H9 (cell line): Measurements from ENCODE around the gene KRTAP9-8. TPM values are rescaled to one million over a fixed set of nuclear protein-coding genes. Genes with fewer than 3 reads are reported as not detected.

Experiments used
- DNase-seq: peaks from one replicate; pipeline ENCODE4 v3.0.0-alpha.2; 2017
- H2AFZ ChIP-seq: one replicate; pipeline ENCODE4 v1.6.1; 2013; ENCODE audit warnings: mild to moderate bottlenecking, low read length, control low read depth, moderate library complexity
- H2AK5ac ChIP-seq: 2 replicates; pipeline ENCODE4 v1.6.1; 2013; ENCODE audit warnings: low read length, control low read depth, mixed read lengths; ENCODE audit not compliant: insufficient read length
- H2BK120ac ChIP-seq: one replicate; pipeline ENCODE4 v1.6.1; 2013; ENCODE audit warnings: low read depth, mild to moderate bottlenecking, low read length, control low read depth, inconsistent platforms; ENCODE audit not compliant: poor library complexity, severe bottlenecking
- H2BK12ac ChIP-seq: 2 replicates; pipeline ENCODE4 v1.6.1; 2013; ENCODE audit warnings: low read length, control low read depth, mixed read lengths, low read depth; ENCODE audit not compliant: insufficient read length
- H2BK15ac ChIP-seq: 2 replicates; pipeline ENCODE4 v1.6.1; 2013; ENCODE audit warnings: low read depth, low read length, control low read depth
- H2BK20ac ChIP-seq: one replicate; pipeline ENCODE4 v1.6.1; 2013; ENCODE audit warnings: low read depth, mild to moderate bottlenecking, low read length, control low read depth, inconsistent platforms; ENCODE audit not compliant: poor library complexity, severe bottlenecking
- H2BK5ac ChIP-seq: 2 replicates; pipeline ENCODE4 v1.6.1; 2013; ENCODE audit warnings: low read length, control low read depth, mixed read lengths; ENCODE audit not compliant: insufficient read length
- H3K14ac ChIP-seq: 2 replicates; pipeline ENCODE4 v1.6.1; 2013; ENCODE audit warnings: low read length, control low read depth; ENCODE audit not compliant: insufficient read depth
- H3K18ac ChIP-seq: 2 replicates; pipeline ENCODE4 v1.6.1; 2013; ENCODE audit warnings: low read depth, mild to moderate bottlenecking, mixed read lengths, low read length, control low read depth; ENCODE audit not compliant: insufficient read length
- H3K23ac ChIP-seq: 2 replicates; pipeline ENCODE4 v1.6.1; 2013; ENCODE audit warnings: low read length, control low read depth, mixed read lengths, low read depth; ENCODE audit not compliant: insufficient read length
- H3K23me2 ChIP-seq: 2 replicates; pipeline ENCODE4 v1.6.1; 2013; ENCODE audit warnings: low read depth, mild to moderate bottlenecking, mixed read lengths, low read length, control low read depth; ENCODE audit not compliant: insufficient read length, poor library complexity, severe bottlenecking
- H3K27ac ChIP-seq: 2 replicates; pipeline ENCODE4 v1.5.1; 2013; ENCODE audit warnings: low read length, control low read depth, mixed read lengths, low read depth; ENCODE audit not compliant: insufficient read length
- H3K27me3 ChIP-seq: 2 replicates; pipeline ENCODE4 v1.6.1; 2013; ENCODE audit warnings: low read length, control low read depth, inconsistent platforms; ENCODE audit not compliant: insufficient read depth
- H3K4ac ChIP-seq: 2 replicates; pipeline ENCODE4 v1.6.1; 2013; ENCODE audit warnings: low read depth, mild to moderate bottlenecking, control low read depth, inconsistent platforms, low read length, moderate library complexity
- H3K4me1 ChIP-seq: 2 replicates; pipeline ENCODE4 v1.6.1; 2013; ENCODE audit warnings: low read length, control low read depth, inconsistent platforms; ENCODE audit not compliant: insufficient read depth
- H3K4me2 ChIP-seq: 2 replicates; pipeline ENCODE4 v1.6.1; 2013; ENCODE audit warnings: low read length, control low read depth, mixed read lengths; ENCODE audit not compliant: insufficient read length, insufficient read depth
- H3K56ac ChIP-seq: 2 replicates; pipeline ENCODE4 v1.6.1; 2013; ENCODE audit warnings: low read depth, mild to moderate bottlenecking, mixed read lengths, low read length, control low read depth; ENCODE audit not compliant: insufficient read length
- H3K79me1 ChIP-seq: 2 replicates; pipeline ENCODE4 v1.6.1; 2013; ENCODE audit warnings: low read depth, mild to moderate bottlenecking, moderate library complexity, low read length, control low read depth, inconsistent platforms; ENCODE audit not compliant: insufficient read depth, poor library complexity, severe bottlenecking
- H3K79me2 ChIP-seq: 2 replicates; pipeline ENCODE4 v1.6.1; 2013; ENCODE audit warnings: low read length, control low read depth, inconsistent platforms; ENCODE audit not compliant: insufficient read depth
- H3K9ac ChIP-seq: 2 replicates; pipeline ENCODE4 v1.6.1; 2013; ENCODE audit warnings: low read length, control low read depth, mixed read lengths; ENCODE audit not compliant: insufficient read length; ENCODE audit errors: extremely low read depth
- H3K9me3 ChIP-seq: one replicate; pipeline ENCODE4 v1.6.1; 2013; ENCODE audit warnings: low read depth, low read length, inconsistent platforms; ENCODE audit not compliant: control insufficient read depth
- H3T11ph ChIP-seq: one replicate; pipeline ENCODE4 v1.6.1; 2013; ENCODE audit warnings: mild to moderate bottlenecking, low read length, control low read depth, inconsistent platforms
- H4K20me1 ChIP-seq: one replicate; pipeline ENCODE4 v1.6.1; 2013; ENCODE audit not compliant: control insufficient read depth, insufficient read length, insufficient read depth
- H4K5ac ChIP-seq: 2 replicates; pipeline ENCODE4 v1.6.1; 2013; ENCODE audit warnings: low read depth, mild to moderate bottlenecking, mixed read lengths, low read length, control low read depth; ENCODE audit not compliant: insufficient read length
- H4K8ac ChIP-seq: replicated peaks from 2 replicates; pipeline ENCODE4 v1.6.1; 2013; ENCODE audit warnings: low read length, control low read depth, mixed read lengths, low read depth; ENCODE audit not compliant: insufficient read length
- H4K91ac ChIP-seq: 2 replicates; pipeline ENCODE4 v1.6.1; 2013; ENCODE audit warnings: low read depth, mild to moderate bottlenecking, moderate library complexity, mixed read lengths, low read length, control low read depth; ENCODE audit not compliant: insufficient read length
- H3K27ac Mint-ChIP-seq, 3 experiments: 2 replicates in 2 of 3; 3 replicates in 1 of 3; pipeline ENCODE4 v1.8.0; 2020 to 2021; ENCODE audit warnings: mixed read lengths in 3 of 3, mild to moderate bottlenecking in 1 of 3, moderate library complexity in 1 of 3
- H3K27me3 Mint-ChIP-seq: 2 replicates; pipeline ENCODE4 v1.8.0; 2021; ENCODE audit warnings: low read depth, mild to moderate bottlenecking, moderate library complexity, mixed read lengths
- H3K36me3 Mint-ChIP-seq, 3 experiments: 2 replicates in 2 of 3; 3 replicates in 1 of 3; pipeline ENCODE4 v1.8.0; 2020 to 2021; ENCODE audit warnings: low read depth in 3 of 3, mixed read lengths in 3 of 3; ENCODE audit not compliant: insufficient read depth in 1 of 3
- H3K4me1 Mint-ChIP-seq, 2 experiments: 2 replicates each; pipeline ENCODE4 v1.8.0; 2020; ENCODE audit warnings: mixed read lengths in 2 of 2
- H3K4me3 Mint-ChIP-seq, 2 experiments: 2 replicates in 1 of 2; 3 replicates in 1 of 2; pipeline ENCODE4 v1.8.0; 2020 to 2021; ENCODE audit warnings: mild to moderate bottlenecking in 2 of 2, mixed read lengths in 2 of 2, moderate library complexity in 1 of 2
- H3K9me3 Mint-ChIP-seq, 2 experiments: 2 replicates in 1 of 2; 3 replicates in 1 of 2; pipeline ENCODE4 v1.8.0; 2020; ENCODE audit warnings: mild to moderate bottlenecking in 2 of 2, mixed read lengths in 2 of 2, moderate library complexity in 1 of 2
- WGBS: extraction: QIAGEN DNeasy Blood & Tissue Kit; methylation state at CpG from one replicate; pipeline ENCODE4 v1.1.7; 2013; ENCODE audit warnings: missing lambda C conversion rate, low lambda C conversion rate, mixed read lengths; ENCODE audit not compliant: insufficient read length; ENCODE audit errors: extremely low coverage; 5-methylcytosine and 5-hydroxymethylcytosine counted together
- total RNA-seq: library from RNA; stranded (reverse); gene quantifications from 2 replicates; pipeline ENCODE4 v1.2.1, GENCODE V29; 2021
- TF ChIP-seq, protein P1 (sequence below): fragments of 200-600 bp; sonication (generic); conservative IDR thresholded peaks from 3 replicates; pipeline ENCODE4 v1.8.0; 2021; ENCODE audit warnings: antibody characterized with exemption, mild to moderate bottlenecking

The KRTAP9-8 gene
- total RNA-seq, 1 experiment from 2014 or later = not detected

DNA sequence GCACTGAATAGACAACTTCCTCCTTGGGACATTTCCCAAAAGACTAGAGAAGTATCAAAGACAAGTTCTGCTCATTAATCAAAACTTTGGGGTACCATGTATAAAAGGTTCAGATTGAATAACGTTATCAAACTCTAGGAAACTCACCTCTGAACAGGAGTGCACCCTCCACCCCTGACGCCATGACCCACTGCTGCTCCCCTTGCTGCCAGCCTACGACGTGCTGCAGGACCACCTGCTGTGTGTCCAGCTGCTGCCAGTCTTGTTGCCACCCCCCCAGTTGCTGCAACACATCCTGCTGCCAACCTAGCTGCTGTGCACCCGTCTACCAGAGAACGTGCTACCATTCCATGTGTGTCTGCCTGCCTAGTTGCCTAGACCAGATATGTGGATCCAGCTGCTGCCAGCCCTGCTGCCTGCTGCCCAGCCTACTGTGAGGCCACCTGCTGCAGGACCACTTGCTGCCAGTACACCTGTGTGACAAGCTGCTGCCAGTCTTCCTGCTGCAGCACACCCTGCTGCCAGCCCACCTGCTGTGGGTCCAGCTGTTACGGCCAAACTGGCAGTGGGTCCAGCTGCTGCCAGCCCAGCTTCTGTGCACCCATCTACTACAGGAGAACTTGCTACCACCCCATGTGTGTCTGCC is 25.2 kb upstream of the KRTAP9-8 start:
- H3K27ac ChIP-seq = no peak overlapping the region
- TF ChIP-seq, protein P1, sequence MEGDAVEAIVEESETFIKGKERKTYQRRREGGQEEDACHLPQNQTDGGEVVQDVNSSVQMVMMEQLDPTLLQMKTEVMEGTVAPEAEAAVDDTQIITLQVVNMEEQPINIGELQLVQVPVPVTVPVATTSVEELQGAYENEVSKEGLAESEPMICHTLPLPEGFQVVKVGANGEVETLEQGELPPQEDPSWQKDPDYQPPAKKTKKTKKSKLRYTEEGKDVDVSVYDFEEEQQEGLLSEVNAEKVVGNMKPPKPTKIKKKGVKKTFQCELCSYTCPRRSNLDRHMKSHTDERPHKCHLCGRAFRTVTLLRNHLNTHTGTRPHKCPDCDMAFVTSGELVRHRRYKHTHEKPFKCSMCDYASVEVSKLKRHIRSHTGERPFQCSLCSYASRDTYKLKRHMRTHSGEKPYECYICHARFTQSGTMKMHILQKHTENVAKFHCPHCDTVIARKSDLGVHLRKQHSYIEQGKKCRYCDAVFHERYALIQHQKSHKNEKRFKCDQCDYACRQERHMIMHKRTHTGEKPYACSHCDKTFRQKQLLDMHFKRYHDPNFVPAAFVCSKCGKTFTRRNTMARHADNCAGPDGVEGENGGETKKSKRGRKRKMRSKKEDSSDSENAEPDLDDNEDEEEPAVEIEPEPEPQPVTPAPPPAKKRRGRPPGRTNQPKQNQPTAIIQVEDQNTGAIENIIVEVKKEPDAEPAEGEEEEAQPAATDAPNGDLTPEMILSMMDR = no peak
- no peak overlapping the region for H2BK5ac ChIP-seq
- DNase-seq = no peak
- H3K4me2 ChIP-seq = no peak overlapping the region
- H4K91ac ChIP-seq = no peak overlapping the region
- no peak overlapping the region for H3K56ac ChIP-seq
- H3K4me3 Mint-ChIP-seq = no peak overlapping the region; a peak in 1 of 5 replicates
- H3K4ac ChIP-seq = no peak overlapping the region
- no peak overlapping the region for H4K5ac ChIP-seq
- H3K36me3 Mint-ChIP-seq = peaks cover 0 to 7% (median 0%) of the 10 kb centered on the region in 3 experiments; a peak in 4 of 7 replicates
- H2BK15ac ChIP-seq = no peak overlapping the region
- no peaks in the 10 kb centered on the region for H3K79me1 ChIP-seq
- H3K4me1 Mint-ChIP-seq = peaks cover 0 to 2% of the 10 kb centered on the region in 2 experiments; a peak in 1 of 4 replicates
- no peaks in the 10 kb centered on the region for H3K23me2 ChIP-seq
- no peak overlapping the region for H2BK120ac ChIP-seq
- H2BK20ac ChIP-seq = no peak overlapping the region
- H3K23ac ChIP-seq = no peak overlapping the region
- peaks cover 2% of the 10 kb centered on the region; the same call in 1 of the 2 replicates for H3K27me3 Mint-ChIP-seq
- no peaks in the 10 kb centered on the region for H3K27me3 ChIP-seq
- H4K8ac ChIP-seq = no peak overlapping the region
- no CpG with 5 or more reads among the region's 7 CpGs for WGBS
- no peak overlapping the region for H2AFZ ChIP-seq
- no peak overlapping the region for H2BK12ac ChIP-seq
- no peaks in the 10 kb centered on the region for H3K4me1 ChIP-seq
- H3K9ac ChIP-seq = no peak overlapping the region
- no peak overlapping the region for H3K14ac ChIP-seq
- H3K79me2 ChIP-seq = no peaks in the 10 kb centered on the region
- no peaks in the 10 kb centered on the region for H3K9me3 ChIP-seq
- H3T11ph ChIP-seq = no peak overlapping the region
- no peaks in the 10 kb centered on the region for H4K20me1 ChIP-seq
- H3K27ac Mint-ChIP-seq = no peak overlapping the region; a peak in 1 of 7 replicates
- no peak overlapping the region for H3K18ac ChIP-seq
- H3K9me3 Mint-ChIP-seq = peaks cover 7% of the 10 kb centered on the region in 2 experiments
- H2AK5ac ChIP-seq = no peak overlapping the region
